Measurements from ENCODE around the gene GNAI2. TPM values are rescaled to one million over a fixed set of nuclear protein-coding genes. Genes with fewer than 3 reads are reported as not detected.
A peak's percentile ranks its signal among the peaks of the same experiment; 100 is the strongest.

GNAI2 gene
- total and polyA plus RNA-seq, 7 experiments from 2014 or later: 225 to 527 (median 397) TPM

GRCh38 chr3:50302095-50303012 lies 66.3 kb downstream of the GNAI2 start:
- peaks cover 19 to 20% of the 10 kb centered on the region in 2 donors for H3K4me1 ChIP-seq (ENCODE audit: control insufficient read depth in 2 of 2, insufficient read depth in 2 of 2, low read length in 2 of 2)
- peak overlapping the region in 1 of 10 donors; percentile 12 for H3K4me3 Mint-ChIP-seq
- no peak overlapping the region for H3K27ac ChIP-seq (ENCODE audit: low read depth, low read length)
- H3K4me3 ChIP-seq (ENCODE audit: low read length): no peak overlapping the region
- H3K36me3 Mint-ChIP-seq: no peaks in the 10 kb centered on the region
- intact Hi-C loops (cut with micrococcal nuclease): no loop called here
- H3K27me3 Mint-ChIP-seq: no peaks in the 10 kb centered on the region
- H3K27me3 ChIP-seq (ENCODE audit: control insufficient read depth in 2 of 2, insufficient read depth in 2 of 2, low read length in 2 of 2): no peaks in the 10 kb centered on the region
- DNase-seq (no peak), ATAC-seq (no peak)
- peak overlapping the region in 3 of 9 donors; percentile 4 to 36 (median 9) for H3K27ac Mint-ChIP-seq
- CTCF ChIA-PET: interaction anchor here (0.6 kb wide), 1 partner anchor 31 kb away, joined by 3 read pairs; no protein-coding TSS in a partner anchor
- POLR2A ChIA-PET: interaction anchor here (0.6 to 4.8 kb wide), 4 partner anchors 10 to 112 kb away, joined by 3 to 41 read pairs (median 3); no protein-coding TSS in a partner anchor
- H3K9me3 ChIP-seq (ENCODE audit: control insufficient read depth in 2 of 3, low read length in 3 of 3): no peaks in the 10 kb centered on the region
- H3K4me1 Mint-ChIP-seq: peaks cover 12 to 31% (median 21%) of the 10 kb centered on the region in 7 donors
- H3K9me3 Mint-ChIP-seq: peaks cover 0 to 3% (median 0%) of the 10 kb centered on the region in 11 donors
- peaks cover 0 to 2% (median 0%) of the 10 kb centered on the region in 3 experiments for H3K36me3 ChIP-seq (ENCODE audit: control insufficient read depth in 2 of 3, insufficient read depth in 3 of 3, low read length in 3 of 3)

- Histone ChIP-seq H3K36me3 (ENCODE audit: control insufficient read depth in 2 of 3, insufficient read depth in 3 of 3, low read length in 3 of 3) (no peaks in the 10 kb centered on the region), H3K27ac (ENCODE audit: low read depth, low read length) (no peak within 1 kb of the TSS), H3K4me3 (ENCODE audit: low read length) (no peak within 1 kb of the TSS), H3K27me3 (ENCODE audit: control insufficient read depth in 2 of 2, insufficient read depth in 2 of 2, low read length in 2 of 2) (no peaks in the 10 kb centered on the region), H3K4me1 (ENCODE audit: control insufficient read depth in 2 of 2, insufficient read depth in 2 of 2, low read length in 2 of 2) (peaks cover 13 to 16% of the 10 kb centered on the region in 2 donors), H3K9me3 (ENCODE audit: control insufficient read depth in 2 of 3, low read length in 3 of 3) (no peaks in the 10 kb centered on the region)
- H3K4me1 Mint-ChIP-seq: peaks cover 10 to 22% (median 17%) of the 10 kb centered on the region in 7 donors
- POLR2A ChIA-PET: interaction anchor here (1.0 to 1.2 kb wide), 2 partner anchors 10 to 34 kb away, joined by 3 read pairs; no protein-coding TSS in a partner anchor
- H3K27ac Mint-ChIP-seq: peak within 1 kb of the TSS in 2 of 9 donors; percentile 51 to 83
- CTCF ChIA-PET: no interaction called here
- no peak within 1 kb of the TSS for H3K4me3 Mint-ChIP-seq
- H3K36me3 Mint-ChIP-seq: peaks cover 0 to 2% (median 0%) of the 10 kb centered on the region in 5 donors
- intact Hi-C loops (cut with micrococcal nuclease): no loop called here
- no peak for ATAC-seq
- H3K27me3 Mint-ChIP-seq: no peaks in the 10 kb centered on the region
- no peak for DNase-seq
- H3K9me3 Mint-ChIP-seq: peaks cover 0 to 3% (median 0%) of the 10 kb centered on the region in 11 donors
These were observed 67.2 kb downstream of the GNAI2 start, which contains the start of gene HYAL1 for GRCh38 chr3:50303013-50303815. Gene HYAL1, minus strand, starts transcription at chr3:50303574. Its CDS starts 618 bp downstream, at chr3:50302956.

GRCh38 chr3:50304601-50305000 lies 68.6 kb downstream of the GNAI2 start:
- Mint-ChIP-seq H3K9me3 (peaks cover 0 to 3% (median 0%) of the 10 kb centered on the region in 11 donors), H3K36me3 (peaks cover 0 to 4% (median 0%) of the 10 kb centered on the region in 5 donors), H3K4me3 (no peak overlapping the region), H3K4me1 (peaks cover 7 to 16% (median 10%) of the 10 kb centered on the region in 7 donors), H3K27ac (no peak overlapping the region), H3K27me3 (no peaks in the 10 kb centered on the region)
- no peak for ATAC-seq
- H3K4me3 ChIP-seq (ENCODE audit: low read length): no peak overlapping the region
- intact Hi-C loops (cut with micrococcal nuclease): no loop called here
- no peaks in the 10 kb centered on the region for H3K36me3 ChIP-seq (ENCODE audit: control insufficient read depth in 2 of 3, insufficient read depth in 3 of 3, low read length in 3 of 3)
- no peak for DNase-seq
- peaks cover 9% of the 10 kb centered on the region in 2 donors for H3K4me1 ChIP-seq (ENCODE audit: control insufficient read depth in 2 of 2, insufficient read depth in 2 of 2, low read length in 2 of 2)
- CTCF ChIA-PET: interaction anchor here (0.8 kb wide), 1 partner anchor 17 kb away, joined by 3 read pairs; no protein-coding TSS in a partner anchor
- no peaks in the 10 kb centered on the region for H3K27me3 ChIP-seq (ENCODE audit: control insufficient read depth in 2 of 2, insufficient read depth in 2 of 2, low read length in 2 of 2)
- H3K9me3 ChIP-seq (ENCODE audit: control insufficient read depth in 2 of 3, low read length in 3 of 3): no peaks in the 10 kb centered on the region
- H3K27ac ChIP-seq (ENCODE audit: low read depth, low read length): no peak overlapping the region
- POLR2A ChIA-PET: interaction anchor here (0.6 to 1.2 kb wide), 2 partner anchors 33 to 1744 kb away, joined by 3 to 4 read pairs; no protein-coding TSS in a partner anchor

Small RNA genes within 50 kb of the gene (microRNA-seq; reads per million reads assigned to microRNA genes)
- not detected for gene MIR5787 (ENCODE audit: borderline microRNAs expressed)

Other genes with a start within 250 kb of the GNAI2 start
- gene RBM5, start 147.3 kb upstream of the GNAI2 start, total RNA-seq: 100 to 1,000 TPM; 223 to 420 (median 342) TPM
- 10 to 100 TPM; 45.6 to 63.1 TPM for gene RBM5, start 147.3 kb upstream of the GNAI2 start, polyA plus RNA-seq
- gene SEMA3F, start 80.9 kb upstream of the GNAI2 start, total RNA-seq: 1 to 10 TPM in 1 of 5 experiments, under 1 TPM in 2, not detected in 2; 0.34 to 1.1 (median 0.69) TPM
- not detected for gene SEMA3F, start 80.9 kb upstream of the GNAI2 start, polyA plus RNA-seq
- gene GNAT1, start 44.6 kb upstream of the GNAI2 start, total RNA-seq: 1 to 10 TPM in 1 of 5 experiments, under 1 TPM in 1, not detected in 3; 0.24 to 1.2 TPM
- not detected for gene GNAT1, start 44.6 kb upstream of the GNAI2 start, polyA plus RNA-seq
- 1 to 10 TPM in 1 of 5 experiments, not detected in 4; 1.8 TPM for gene SLC38A3, start 30.9 kb upstream of the GNAI2 start, total RNA-seq
- not detected for gene SLC38A3, start 30.9 kb upstream of the GNAI2 start, polyA plus RNA-seq
- 1 to 10 TPM in 3 of 5 experiments, under 1 TPM in 2; 0.73 to 3.7 (median 1.4) TPM for gene SEMA3B, start 32.9 kb downstream of the GNAI2 start, total RNA-seq
- gene SEMA3B, start 32.9 kb downstream of the GNAI2 start, polyA plus RNA-seq: not detected
- gene LSMEM2, start 42.9 kb downstream of the GNAI2 start, total RNA-seq: not detected
- gene LSMEM2, start 42.9 kb downstream of the GNAI2 start, polyA plus RNA-seq: under 1 TPM in 1 of 2 donors, not detected in 1; 0.15 TPM
- 10 to 100 TPM; 53.7 to 85.1 (median 64.7) TPM for gene IFRD2, start 56.2 kb downstream of the GNAI2 start, total RNA-seq
- 10 to 100 TPM; 57.2 to 69.7 TPM for gene IFRD2, start 56.2 kb downstream of the GNAI2 start, polyA plus RNA-seq
- gene HYAL3, start 63.2 kb downstream of the GNAI2 start, total RNA-seq: 10 to 100 TPM in 1 of 5 experiments, 1 to 10 TPM in 4; 3.4 to 10.7 (median 4.2) TPM
- 1 to 10 TPM; 2.3 to 3.3 TPM for gene HYAL3, start 63.2 kb downstream of the GNAI2 start, polyA plus RNA-seq
- 10 to 100 TPM; 30.2 to 44.9 (median 33.6) TPM for gene NAA80, start 63.2 kb downstream of the GNAI2 start, total RNA-seq
- gene NAA80, start 63.2 kb downstream of the GNAI2 start, polyA plus RNA-seq: 10 to 100 TPM; 13.7 to 15.2 TPM
- gene HYAL1, start 67.4 kb downstream of the GNAI2 start, total RNA-seq: under 1 TPM in 4 of 5 experiments, not detected in 1; 0.22 to 0.51 (median 0.28) TPM
- gene HYAL1, start 67.4 kb downstream of the GNAI2 start, polyA plus RNA-seq: under 1 TPM; 0.12 to 0.41 TPM
- gene HYAL2, start 86.5 kb downstream of the GNAI2 start, total RNA-seq: 1 to 10 TPM; 1.5 to 5.3 (median 3.2) TPM
- 1 to 10 TPM; 2.8 to 4.6 TPM for gene HYAL2, start 86.5 kb downstream of the GNAI2 start, polyA plus RNA-seq
- 10 to 100 TPM; 16.8 to 25.0 (median 20.5) TPM for gene TUSC2, start 92.0 kb downstream of the GNAI2 start, total RNA-seq
- gene TUSC2, start 92.0 kb downstream of the GNAI2 start, polyA plus RNA-seq: 10 to 100 TPM; 38.0 to 45.5 TPM
- 100 to 1,000 TPM in 1 of 5 experiments, 10 to 100 TPM in 4; 39.4 to 105 (median 69.6) TPM for gene RASSF1, start 104.6 kb downstream of the GNAI2 start, total RNA-seq
- 10 to 100 TPM; 32.7 to 47.9 TPM for gene RASSF1, start 104.6 kb downstream of the GNAI2 start, polyA plus RNA-seq
- 1 to 10 TPM in 4 of 5 experiments, under 1 TPM in 1; 0.91 to 3.8 (median 2.8) TPM for gene ZMYND10, start 109.5 kb downstream of the GNAI2 start, total RNA-seq
- under 1 TPM; 0.07 to 0.30 TPM for gene ZMYND10, start 109.5 kb downstream of the GNAI2 start, polyA plus RNA-seq
- 10 to 100 TPM; 35.3 to 48.9 (median 47.7) TPM for gene NPRL2, start 114.6 kb downstream of the GNAI2 start, total RNA-seq
- gene NPRL2, start 114.6 kb downstream of the GNAI2 start, polyA plus RNA-seq: 10 to 100 TPM; 27.2 to 36.2 TPM
- 10 to 100 TPM; 23.3 to 42.6 (median 32.8) TPM for gene CYB561D2, start 114.7 kb downstream of the GNAI2 start, total RNA-seq
- 10 to 100 TPM; 42.4 to 52.9 TPM for gene CYB561D2, start 114.7 kb downstream of the GNAI2 start, polyA plus RNA-seq
- 10 to 100 TPM; 17.7 to 32.4 (median 19.9) TPM for gene TMEM115, start 123.3 kb downstream of the GNAI2 start, total RNA-seq
- 10 to 100 TPM; 26.0 to 40.9 TPM for gene TMEM115, start 123.3 kb downstream of the GNAI2 start, polyA plus RNA-seq

Data from naive thymus-derived CD4-positive, alpha-beta T cell (primary cell).